ENCODE data around the gene GSN. TPM values are rescaled to one million over a fixed set of nuclear protein-coding genes. Genes with fewer than 3 reads are reported as not detected.

The GSN gene
- total RNA-seq, 2 experiments from 2014 or later = 2.6 to 2.7 TPM

DNA sequence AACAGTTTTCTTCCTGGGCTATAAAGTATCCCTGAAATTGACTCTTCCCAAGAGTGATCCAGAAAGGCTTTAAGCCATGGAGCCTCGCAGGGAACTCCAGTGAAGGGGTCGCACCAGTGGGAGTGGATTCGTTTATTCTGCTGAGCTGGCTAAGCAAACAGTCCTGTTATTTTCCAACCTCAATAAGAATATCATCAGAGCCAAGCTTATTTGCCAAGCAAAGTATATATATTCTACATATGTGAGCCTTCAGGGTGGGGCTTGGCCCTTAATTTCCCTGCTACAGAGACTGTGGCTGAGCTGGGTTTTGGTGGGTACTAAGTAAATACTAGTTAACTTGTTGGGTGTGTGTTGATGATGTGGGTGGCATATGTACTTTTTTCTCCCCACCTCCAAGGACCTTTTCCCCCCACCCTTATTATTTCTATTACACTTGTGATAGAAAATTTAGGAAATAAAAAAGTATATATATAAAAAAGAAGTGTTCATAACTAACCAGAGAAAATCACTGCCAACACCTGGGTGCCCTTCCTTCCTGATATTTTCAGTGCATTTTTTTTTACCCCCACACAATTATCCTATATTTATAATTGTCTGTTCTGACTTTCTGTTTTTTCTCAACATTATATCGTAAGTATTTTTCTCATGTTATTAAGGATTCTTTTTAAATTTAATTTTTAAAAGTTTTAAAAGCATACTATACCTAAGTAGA is 5.3 kb downstream of the GSN start:
- peaks cover 0 to 6% of the 10 kb centered on the region in 2 experiments for H3K27me3 ChIP-seq (ENCODE audit: control insufficient read depth in 1 of 2, insufficient read depth in 2 of 2, low read length in 2 of 2)
- no peak overlapping the region for H3K4me3 ChIP-seq (ENCODE audit: low read length)
- intact Hi-C loops (cut with DNase I, micrococcal nuclease) = no loop called here
- H3K36me3 ChIP-seq (ENCODE audit: insufficient read depth, low read length) = no peaks in the 10 kb centered on the region
- Mint-ChIP-seq H3K4me3 (no peak overlapping the region), H3K27ac (no peak overlapping the region), H3K9me3 (no peaks in the 10 kb centered on the region), H3K36me3 (ENCODE audit: low read depth) (no peaks in the 10 kb centered on the region), H3K27me3 (peaks cover 12% of the 10 kb centered on the region), H3K4me1 (ENCODE audit: low read depth) (peaks cover 12% of the 10 kb centered on the region)
- TF ChIP-seq, protein P1, sequence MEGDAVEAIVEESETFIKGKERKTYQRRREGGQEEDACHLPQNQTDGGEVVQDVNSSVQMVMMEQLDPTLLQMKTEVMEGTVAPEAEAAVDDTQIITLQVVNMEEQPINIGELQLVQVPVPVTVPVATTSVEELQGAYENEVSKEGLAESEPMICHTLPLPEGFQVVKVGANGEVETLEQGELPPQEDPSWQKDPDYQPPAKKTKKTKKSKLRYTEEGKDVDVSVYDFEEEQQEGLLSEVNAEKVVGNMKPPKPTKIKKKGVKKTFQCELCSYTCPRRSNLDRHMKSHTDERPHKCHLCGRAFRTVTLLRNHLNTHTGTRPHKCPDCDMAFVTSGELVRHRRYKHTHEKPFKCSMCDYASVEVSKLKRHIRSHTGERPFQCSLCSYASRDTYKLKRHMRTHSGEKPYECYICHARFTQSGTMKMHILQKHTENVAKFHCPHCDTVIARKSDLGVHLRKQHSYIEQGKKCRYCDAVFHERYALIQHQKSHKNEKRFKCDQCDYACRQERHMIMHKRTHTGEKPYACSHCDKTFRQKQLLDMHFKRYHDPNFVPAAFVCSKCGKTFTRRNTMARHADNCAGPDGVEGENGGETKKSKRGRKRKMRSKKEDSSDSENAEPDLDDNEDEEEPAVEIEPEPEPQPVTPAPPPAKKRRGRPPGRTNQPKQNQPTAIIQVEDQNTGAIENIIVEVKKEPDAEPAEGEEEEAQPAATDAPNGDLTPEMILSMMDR (IDR thresholded peaks at IDR 0.05) = no peak
- no peak for DNase-seq
- H3K4me1 ChIP-seq (ENCODE audit: insufficient read depth, low read length) = peaks cover 10% of the 10 kb centered on the region
- no peak for ATAC-seq (ENCODE audit: poor library complexity)
- no peaks in the 10 kb centered on the region for H3K9me3 ChIP-seq (ENCODE audit: control insufficient read depth in 1 of 2, insufficient read depth in 1 of 2, low read length in 2 of 2)
- H3K27ac ChIP-seq (ENCODE audit: low read depth in 1 of 2, low read length in 2 of 2) = no peak overlapping the region
- CTCF ChIA-PET = no interaction called here
- POLR2A ChIA-PET = interaction anchor here (0.7 kb wide), 1 partner anchor 91 kb away, joined by 3 read pairs; no protein-coding TSS in a partner anchor

- Mint-ChIP-seq H3K27me3 (peaks cover 5% of the 10 kb centered on the region), H3K27ac (no peak overlapping the region), H3K36me3 (ENCODE audit: low read depth) (no peaks in the 10 kb centered on the region), H3K4me3 (no peak overlapping the region), H3K9me3 (no peaks in the 10 kb centered on the region), H3K4me1 (ENCODE audit: low read depth) (no peaks in the 10 kb centered on the region)
- Histone ChIP-seq H3K27ac (ENCODE audit: low read depth in 1 of 2, low read length in 2 of 2) (no peak overlapping the region), H3K4me3 (ENCODE audit: low read length) (no peak overlapping the region), H3K9me3 (ENCODE audit: control insufficient read depth in 1 of 2, insufficient read depth in 1 of 2, low read length in 2 of 2) (no peaks in the 10 kb centered on the region), H3K36me3 (ENCODE audit: insufficient read depth, low read length) (no peaks in the 10 kb centered on the region), H3K27me3 (ENCODE audit: control insufficient read depth in 1 of 2, insufficient read depth in 2 of 2, low read length in 2 of 2) (no peaks in the 10 kb centered on the region), H3K4me1 (ENCODE audit: insufficient read depth, low read length) (peaks cover 6% of the 10 kb centered on the region)
- POLR2A ChIA-PET = no interaction called here
- CTCF ChIA-PET = no interaction called here
- DNase-seq (no peak), ATAC-seq (ENCODE audit: poor library complexity) (no peak)
- intact Hi-C loops (cut with DNase I, micrococcal nuclease) = no loop called here
- TF ChIP-seq, protein P1 (IDR thresholded peaks at IDR 0.05) = no peak
Observed at GRCh38 chr9:121274851-121275250, 6.9 kb downstream of the GSN start.

DNA sequence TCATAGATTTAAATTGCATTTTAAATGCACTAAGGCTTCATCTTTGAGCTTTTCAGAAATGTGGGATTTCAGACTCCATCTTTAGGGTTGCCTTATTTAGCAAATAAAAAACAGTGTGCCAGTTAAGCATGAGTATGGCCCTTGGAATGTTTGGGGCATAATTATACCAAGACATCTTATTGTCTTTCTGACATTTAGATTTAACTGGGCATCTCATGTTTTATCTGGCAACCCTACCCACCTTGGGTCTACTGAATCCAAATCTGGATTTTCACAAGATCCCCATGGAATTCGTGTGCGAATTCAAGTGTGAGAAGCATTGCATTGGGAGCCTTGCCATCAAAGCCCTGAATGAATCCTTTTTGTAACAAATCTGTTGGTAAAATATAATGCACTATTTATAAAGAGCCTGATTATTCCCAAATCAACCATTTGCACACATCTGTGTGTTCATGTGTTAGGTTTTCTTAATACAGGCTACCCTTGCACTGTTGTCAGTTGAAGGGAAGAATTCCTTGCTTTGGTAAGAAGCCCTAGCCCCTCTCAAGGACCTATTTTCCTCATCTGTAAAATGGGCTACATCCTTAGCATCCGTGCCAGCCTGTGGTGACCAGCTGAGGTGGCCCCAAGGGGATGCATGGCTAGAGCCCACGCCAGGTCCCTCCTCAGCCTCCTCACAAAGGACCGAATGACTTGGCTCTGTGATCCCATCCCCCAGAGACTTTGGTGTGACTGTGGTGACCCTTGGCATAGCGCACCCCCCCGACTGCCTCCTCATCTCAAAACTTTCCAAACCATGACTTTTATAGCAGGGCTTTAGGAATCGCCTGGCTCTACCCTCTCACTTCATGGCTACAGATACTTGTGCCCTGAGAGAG is 8.1 kb downstream of the GSN start:
- Mint-ChIP-seq H3K4me3 (no peak overlapping the region), H3K4me1 (ENCODE audit: low read depth) (no peaks in the 10 kb centered on the region), H3K36me3 (ENCODE audit: low read depth) (no peaks in the 10 kb centered on the region), H3K27ac (no peak overlapping the region), H3K9me3 (no peaks in the 10 kb centered on the region), H3K27me3 (no peaks in the 10 kb centered on the region)
- no peak overlapping the region for H3K4me3 ChIP-seq (ENCODE audit: low read length)
- POLR2A ChIA-PET = no interaction called here
- H3K36me3 ChIP-seq (ENCODE audit: insufficient read depth, low read length) = no peaks in the 10 kb centered on the region
- no peak for DNase-seq
- CTCF ChIA-PET = no interaction called here
- TF ChIP-seq, protein P1 (IDR thresholded peaks at IDR 0.05) = no peak
- H3K9me3 ChIP-seq (ENCODE audit: control insufficient read depth in 1 of 2, insufficient read depth in 1 of 2, low read length in 2 of 2) = no peaks in the 10 kb centered on the region
- no peaks in the 10 kb centered on the region for H3K27me3 ChIP-seq (ENCODE audit: control insufficient read depth in 1 of 2, insufficient read depth in 2 of 2, low read length in 2 of 2)
- H3K27ac ChIP-seq (ENCODE audit: low read depth in 1 of 2, low read length in 2 of 2) = no peak overlapping the region
- no peak for ATAC-seq (ENCODE audit: poor library complexity)
- H3K4me1 ChIP-seq (ENCODE audit: insufficient read depth, low read length) = peaks cover 6% of the 10 kb centered on the region
- intact Hi-C loops (cut with DNase I, micrococcal nuclease) = no loop called here

Measured in CD4-positive, alpha-beta T cell (primary cell).